ENCODE results near the gene KIF16B. TPM values are rescaled to one million over a fixed set of nuclear protein-coding genes. Genes with fewer than 3 reads are reported as not detected.

KIF16B gene
- total and polyA plus RNA-seq, 9 of the 15 experiments (the other 6 are each of a cell fraction or from before 2014, with no cell fraction given), result 1.00 to 10.6 (median 8.5) TPM

- TF ChIP-seq POLR2AphosphoS5 (IDR thresholded peaks at IDR 0.05; ENCODE audit: control insufficient read depth, insufficient read depth, low read depth, low read length) (no peak), POLR2A (conservative IDR thresholded peaks at IDR 0.05) (no peak), OTX1 (CRISPR knock-in tag; IDR thresholded peaks at IDR 0.05) (no peak), MTF1 (CRISPR knock-in tag; IDR thresholded peaks at IDR 0.05; ENCODE audit: borderline replicate concordance) (no peak), CEBPZ (IDR thresholded peaks at IDR 0.05; ENCODE audit: borderline replicate concordance, low read depth, low read length) (no peak), SETDB1 (IDR thresholded peaks at IDR 0.05; ENCODE audit: low read length) (no peak)
- TF ChIP-seq, protein P1, sequence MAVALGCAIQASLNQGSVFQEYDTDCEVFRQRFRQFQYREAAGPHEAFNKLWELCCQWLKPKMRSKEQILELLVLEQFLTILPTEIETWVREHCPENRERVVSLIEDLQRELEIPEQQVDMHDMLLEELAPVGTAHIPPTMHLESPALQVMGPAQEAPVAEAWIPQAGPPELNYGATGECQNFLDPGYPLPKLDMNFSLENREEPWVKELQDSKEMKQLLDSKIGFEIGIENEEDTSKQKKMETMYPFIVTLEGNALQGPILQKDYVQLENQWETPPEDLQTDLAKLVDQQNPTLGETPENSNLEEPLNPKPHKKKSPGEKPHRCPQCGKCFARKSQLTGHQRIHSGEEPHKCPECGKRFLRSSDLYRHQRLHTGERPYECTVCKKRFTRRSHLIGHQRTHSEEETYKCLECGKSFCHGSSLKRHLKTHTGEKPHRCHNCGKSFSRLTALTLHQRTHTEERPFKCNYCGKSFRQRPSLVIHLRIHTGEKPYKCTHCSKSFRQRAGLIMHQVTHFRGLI (CRISPR knock-in tag; IDR thresholded peaks at IDR 0.05), result no peak
Observed at GRCh38 chr20:16229813-16230212, 343.4 kb downstream of the KIF16B start (continued).
